Superior temporal gyrus (tissue), 1 donor: Measurements from ENCODE around the gene VN1R5.
"Not testable (repeated sequence)": the region's sequence is repeated elsewhere in the genome, so short reads cannot be mapped to it uniquely, and the experiment has no call there.

Source experiments
- DNase-seq: peaks from one replicate; pipeline ENCODE4 v3.0.0-alpha.2; 2016; ENCODE audit errors: extremely low spot score

Gene VN1R5

GRCh38 chr1:247255772-247256171 is at the start of gene VN1R5:
TSS of gene VN1R5 (plus strand) at chr1:247256072.
- DNase-seq = not testable (repeated sequence)

GRCh38 chr1:247209396-247209795 is 46.5 kb upstream of the VN1R5 start:
- no peak for DNase-seq

- DNase-seq = peak; percentile 36
Measured at GRCh38 chr1:247210062-247210375, 45.9 kb upstream of the VN1R5 start.

- DNase-seq = peak; percentile 99
Measured at GRCh38 chr1:247210376-247211117, 45.3 kb upstream of the VN1R5 start.

GRCh38 chr1:247211339-247211738 is 44.5 kb upstream of the VN1R5 start:
- no peak for DNase-seq

GRCh38 chr1:247212012-247212411 is 43.9 kb upstream of the VN1R5 start:
- DNase-seq = no peak

- peak; percentile 39 for DNase-seq
Measured at GRCh38 chr1:247212627-247213617, 43.0 kb upstream of the VN1R5 start.

GRCh38 chr1:247216261-247216660 is 39.6 kb upstream of the VN1R5 start:
- no peak for DNase-seq

GRCh38 chr1:247218121-247218651 is 37.7 kb upstream of the VN1R5 start:
- no peak for DNase-seq

- DNase-seq = not testable (repeated sequence)
Measured at GRCh38 chr1:247220280-247220679, 35.6 kb upstream of the VN1R5 start.

GRCh38 chr1:247222840-247223239 is 33.0 kb upstream of the VN1R5 start:
- DNase-seq = no peak

- DNase-seq = no peak
Measured at GRCh38 chr1:247224822-247225221, 31.1 kb upstream of the VN1R5 start.

- no peak for DNase-seq
Measured at GRCh38 chr1:247228133-247228532, 27.7 kb upstream of the VN1R5 start.

GRCh38 chr1:247241691-247242090 is 14.2 kb upstream of the VN1R5 start:
- no peak for DNase-seq

- peak; percentile 13 for DNase-seq
Measured at GRCh38 chr1:247243524-247244137, 12.2 kb upstream of the VN1R5 start.

- no peak for DNase-seq
Measured at GRCh38 chr1:247246325-247247115, 9.4 kb upstream of the VN1R5 start.

GRCh38 chr1:247247568-247247967 is 8.3 kb upstream of the VN1R5 start:
- DNase-seq = no peak

- DNase-seq = no peak
Measured at GRCh38 chr1:247266053-247266452, 10.2 kb downstream of the VN1R5 start.

- DNase-seq = no peak
Measured at GRCh38 chr1:247268390-247269045, 12.6 kb downstream of the VN1R5 start.

- no peak for DNase-seq
Measured at GRCh38 chr1:247269133-247269532, 13.3 kb downstream of the VN1R5 start.

- no peak for DNase-seq
Measured at GRCh38 chr1:247270003-247270402, 14.1 kb downstream of the VN1R5 start.
